GM12878 (cell line): ENCODE measurements around the gene VCL. TPM values are rescaled to one million over a fixed set of nuclear protein-coding genes. Genes with fewer than 3 reads are reported as not detected.

Source experiments
- ATAC-seq: fragments of 200-7000 bp; cut with Tn5 transposase; 3 replicates; pipeline ENCODE4 v1.9.1; 2020; ENCODE audit warnings: mild to moderate bottlenecking, moderate library complexity
- BruUV-seq: library from RNA; stranded (reverse); fragments of 400-500 nt; replicated peaks from 2 replicates; lab custom pipeline; 2021; lab: Mats Ljungman, UMichigan
- CTCF ChIA-PET: fragments of 300-600 bp; sonication (Branson Sonifier 250); formaldehyde crosslinking; extraction: SDS; loops from one replicate; lab custom pipeline; 2021; ENCODE audit warnings: inconsistent platforms; lab: Yijun Ruan, JAX
- POLR2A ChIA-PET: fragments of 350-600 bp; formaldehyde crosslinking; extraction: SDS; loops from one replicate; lab custom pipeline; 2021; ENCODE audit warnings: inconsistent platforms; lab: Charles Lee
- RAD21 ChIA-PET: fragments of 300-600 bp; sonication (Branson Sonifier 250); formaldehyde crosslinking; loops from one replicate; lab custom pipeline; 2023; ENCODE audit warnings: antibody characterized with exemption; ENCODE audit not compliant: unreplicated experiment; lab: Charles Lee
- SMC1A ChIA-PET: fragments of 300-600 bp; sonication (Branson Sonifier 250); formaldehyde crosslinking; loops from one replicate; lab custom pipeline; 2023; ENCODE audit not compliant: unreplicated experiment, uncharacterized antibody; lab: Charles Lee
- DNase-seq: peaks from one replicate; pipeline ENCODE4 v3.0.0-alpha.2; 2011; ENCODE audit warnings: low read depth, low spot score
- FAIRE-seq: peaks from 3 replicates; lab custom pipeline; 2011; peaks lifted over from hg19 to GRCh38; lab: Jason Lieb, UNC
- H2AFZ ChIP-seq: 2 replicates; pipeline ENCODE4 v1.6.0; 2011; ENCODE audit warnings: low read depth, low read length, control low read depth; ENCODE audit not compliant: control insufficient read depth
- H3K27ac ChIP-seq: 2 replicates; pipeline ENCODE4 v1.5.1; 2011; ENCODE audit warnings: control low read depth; ENCODE audit not compliant: control insufficient read depth, insufficient read depth
- H3K27me3 ChIP-seq, 2 experiments: replicated peaks in 1 of 2; 2 replicates each; pipeline versions ENCODE4 v1.6.0 to v1.6.1; 2011; ENCODE audit warnings: low read length in 1 of 2; ENCODE audit not compliant: control insufficient read depth in 2 of 2, insufficient read depth in 2 of 2
- H3K36me3 ChIP-seq, 2 experiments: 2 replicates each; pipeline ENCODE4 v1.5.1; 2011; ENCODE audit warnings: low read length in 1 of 2; ENCODE audit not compliant: control insufficient read depth in 2 of 2, insufficient read depth in 2 of 2
- H3K4me1 ChIP-seq: 2 replicates; pipeline ENCODE4 v1.6.1; 2011; ENCODE audit warnings: mild to moderate bottlenecking, low read length, moderate library complexity, mixed read lengths; ENCODE audit not compliant: control insufficient read depth, insufficient read depth
- H3K4me2 ChIP-seq: 2 replicates; pipeline ENCODE4 v1.6.0; 2011; ENCODE audit warnings: control low read depth; ENCODE audit not compliant: control insufficient read depth, insufficient read depth
- H3K4me3 ChIP-seq: fragments of 200-600 bp; sonication (generic); 2 replicates; pipeline ENCODE4 v1.5.1; 2016
- H3K79me2 ChIP-seq: 2 replicates; pipeline ENCODE4 v1.6.0; 2011; ENCODE audit warnings: low read length; ENCODE audit not compliant: control insufficient read depth, insufficient read depth
- H3K9ac ChIP-seq: 2 replicates; pipeline ENCODE4 v1.8.0; 2011; ENCODE audit warnings: low read length, control low read depth, mixed read lengths; ENCODE audit not compliant: control insufficient read depth, insufficient read depth
- H3K9me3 ChIP-seq: replicated peaks from 3 replicates; pipeline ENCODE4 v1.5.1; 2011; ENCODE audit warnings: mild to moderate bottlenecking, low read length; ENCODE audit not compliant: control insufficient read depth, insufficient read depth
- H4K20me1 ChIP-seq: 2 replicates; pipeline ENCODE4 v1.6.0; 2011; ENCODE audit not compliant: control insufficient read depth, insufficient read depth
- CHD4 ChIP-seq: fragments of 200-600 bp; sonication (generic); IDR thresholded peaks from 2 replicates; pipeline ENCODE4 v1.6.1; 2016; ENCODE audit warnings: mild to moderate bottlenecking
- CUX1 ChIP-seq: IDR thresholded peaks from 2 replicates; pipeline ENCODE4 v1.6.1; 2012; ENCODE audit warnings: improper control_type of control experiment, low read depth, low read length; ENCODE audit not compliant: insufficient replicate concordance
- EGR1 ChIP-seq, 2 experiments: IDR thresholded peaks; 1 replicate in 1 of 2; 2 replicates in 1 of 2; pipeline ENCODE4 v1.6.1; 2011 to 2012; ENCODE audit warnings: low read depth in 2 of 2, low read length in 2 of 2, borderline replicate concordance in 1 of 2, mild to moderate bottlenecking in 1 of 2, moderate library complexity in 1 of 2
- IRF4 ChIP-seq: IDR thresholded peaks from 2 replicates; pipeline ENCODE4 v1.6.1; 2011; ENCODE audit warnings: low read depth, low read length
- KLF5 ChIP-seq: fragments of 450-650 bp; IDR thresholded peaks from 2 replicates; pipeline ENCODE4 v1.6.1; 2014; ENCODE audit warnings: mild to moderate bottlenecking; ENCODE audit not compliant: partially characterized antibody
- SIX5 ChIP-seq: IDR thresholded peaks from 2 replicates; pipeline ENCODE4 v1.6.1; 2011; ENCODE audit warnings: mild to moderate bottlenecking, low read depth, low read length, moderate library complexity; ENCODE audit not compliant: severe bottlenecking
- TCF7 ChIP-seq: IDR thresholded peaks from 2 replicates; pipeline ENCODE4 v1.6.1; 2014; ENCODE audit warnings: antibody characterized with exemption, borderline replicate concordance
- USF2 ChIP-seq: IDR thresholded peaks from 2 replicates; pipeline ENCODE4 v1.6.1; 2011; ENCODE audit warnings: low read depth, low read length, improper control_type of control experiment, borderline replicate concordance
- WGBS: methylation state at CpG from one replicate; pipeline ENCODE4 v1.1.6; 2016; ENCODE audit warnings: low lambda C conversion rate; ENCODE audit not compliant: insufficient replicate concordance, insufficient coverage; ENCODE audit errors: missing lambda C conversion rate; 5-methylcytosine and 5-hydroxymethylcytosine counted together
- in situ Hi-C: fragments of 300-500 bp; cut with MboI; formaldehyde crosslinking; loops from 9 replicates; pipeline ENCODE4 v1.14.3; 2018; ENCODE audit warnings: mixed read lengths
- intact Hi-C: fragments of 100-400 bp; cut with micrococcal nuclease; formaldehyde crosslinking; loops from one replicate; pipeline ENCODE4 v1.14.2; 2022; ENCODE audit not compliant: unreplicated experiment
- polyA plus RNA-seq, 11 experiments: library from polyadenylated mRNA; depleted of rRNA in 4 of 11; unstranded in 6 of 11; stranded (reverse) in 5 of 11; fragments of >200 nt; fragmentation: Nextera tagmentation in 4 of 11; fragmentation: Illumina TruSeq in 1 of 11; extraction: Ambion mirVana in 4 of 11; extraction: Trizol in 1 of 11; gene quantifications; 1 replicate in 1 of 11; 2 replicates in 10 of 11; pipeline versions ENCODE4 v1.2.1 to v1.2.3, GENCODE V29; 2011 to 2016; ENCODE audit warnings: inconsistent platforms in 2 of 11, missing spikeins in 2 of 11, low read depth in 1 of 11
- total RNA-seq, 4 experiments: library from RNA; depleted of rRNA in 3 of 4; stranded (reverse); fragments of >200 nt in 3 of 4; fragmentation: Illumina TruSeq in 1 of 4; extraction: Trizol in 1 of 4; gene quantifications; 2 replicates each; pipeline versions ENCODE4 v1.2.1 to v1.2.3, GENCODE V29; 2013 to 2021

The VCL gene
- total and polyA plus RNA-seq, 10 of the 15 experiments (the other 5 are each of a cell fraction or from before 2014, with no cell fraction given): 6.7 to 54.6 (median 24.3) TPM

GRCh38 chr10:74025380-74025978 lies 27.6 kb downstream of the VCL start:
- Histone ChIP-seq H3K79me2 (no peaks in the 10 kb centered on the region), H3K27ac (no peak overlapping the region), H4K20me1 (no peaks in the 10 kb centered on the region), H3K27me3 (no peaks in the 10 kb centered on the region), H2AFZ (no peak overlapping the region), H3K4me3 (no peak overlapping the region), H3K4me2 (no peak overlapping the region), H3K9ac (no peak overlapping the region)
- FAIRE-seq (no peak), ATAC-seq (no peak), DNase-seq (no peak)
- in situ Hi-C loops: no loop called here
- BruUV-seq: no TSS peak
- intact Hi-C loops: no loop called here
- ChIA-PET POLR2A (interaction anchor here (0.6 kb wide), 1 partner anchor 76 kb away, joined by 5 read pairs; no protein-coding TSS in a partner anchor), SMC1A (interaction anchor here (0.9 to 2.1 kb wide), 4 partner anchors 11 to 139 kb away, joined by 3 to 6 read pairs (median 4); no protein-coding TSS in a partner anchor)
- WGBS: 83% methylated on average over 5 of the region's 5 CpGs
- TF ChIP-seq CUX1 (no peak), SIX5 (no peak), KLF5 (no peak), TCF7 (no peak), EGR1 (IDR thresholded peaks at IDR 0.05; ENCODE audit: borderline replicate concordance in 1 of 2, low read depth in 2 of 2, low read length in 2 of 2) (no peak), USF2 (no peak), IRF4 (no peak), CHD4 (no peak)
- TF ChIP-seq, all 136 proteins: peak for 0
- Histone ChIP-seq H3K9me3 (no peaks in the 10 kb centered on the region), H3K4me1 (no peaks in the 10 kb centered on the region), H3K36me3 (no peaks in the 10 kb centered on the region)
- RAD21 ChIA-PET: interaction anchor here (0.8 kb wide), 1 partner anchor 33 kb away, joined by 4 read pairs; no protein-coding TSS in a partner anchor
- CTCF ChIA-PET: interaction anchor here (0.6 to 1.2 kb wide), 6 partner anchors 9 to 252 kb away, joined by 3 to 6 read pairs (median 3); no protein-coding TSS in a partner anchor
